Cardiac muscle cell (in vitro differentiated cells and primary cell): ENCODE data around the gene ADGRE3. TPM values are rescaled to one million over a fixed set of nuclear protein-coding genes. Genes with fewer than 3 reads are reported as not detected.

ENCODE experiments used
- DNase-seq, 2 donors: peaks; one replicate each; pipeline versions ENCODE4 v3.0.0 to v3.0.0-alpha.2; 2010 to 2017; ENCODE audit warnings: low read depth in 1 of 2, low spot score in 1 of 2
- H3K27ac ChIP-seq: fragments of 200-600 bp; sonication (generic); 2 replicates; pipeline ENCODE4 v1.5.1; 2016
- H3K27me3 ChIP-seq: fragments of 200-600 bp; sonication (generic); 2 replicates; pipeline ENCODE4 v1.6.0; 2016; ENCODE audit warnings: control low read depth
- H3K36me3 ChIP-seq: fragments of 200-600 bp; sonication (generic); 2 replicates; pipeline ENCODE4 v1.5.1; 2016; ENCODE audit warnings: control low read depth
- H3K4me1 ChIP-seq: fragments of 200-600 bp; sonication (generic); 2 replicates; pipeline ENCODE4 v1.8.1; 2017; ENCODE audit warnings: low read depth, mild to moderate bottlenecking, mixed run types
- H3K4me3 ChIP-seq: fragments of 200-600 bp; sonication (generic); 2 replicates; pipeline ENCODE4 v1.5.1; 2016; ENCODE audit warnings: mild to moderate bottlenecking
- H3K9me3 ChIP-seq: fragments of 200-600 bp; sonication (generic); 2 replicates; pipeline ENCODE4 v1.5.1; 2017; ENCODE audit warnings: low read depth, mild to moderate bottlenecking, control low read depth
- CTCF ChIP-seq: IDR thresholded peaks from 2 replicates; pipeline ENCODE4 v1.5.1; 2012; ENCODE audit warnings: low read depth, mild to moderate bottlenecking, low read length
- polyA plus RNA-seq: library from polyadenylated mRNA; unstranded; fragments of >200 nt; fragmentation: Nextera tagmentation; extraction: Ambion mirVana; gene quantifications from 2 replicates; pipeline ENCODE4 v1.2.1, GENCODE V29; 2016
- total RNA-seq: library from RNA; depleted of rRNA; stranded (reverse); fragments of >200 nt; gene quantifications from 2 replicates; pipeline ENCODE4 v1.2.3, GENCODE V29; 2016

Gene ADGRE3
- total RNA-seq (not detected in 2 replicates), polyA plus RNA-seq (not detected in 2 replicates)

- Histone ChIP-seq H3K4me3 (no peak within 1 kb of the TSS), H3K27me3 (no peaks in the 10 kb centered on the region), H3K4me1 (no peaks in the 10 kb centered on the region), H3K36me3 (no peaks in the 10 kb centered on the region), H3K9me3 (no peaks in the 10 kb centered on the region), H3K27ac (no peak within 1 kb of the TSS)
- DNase-seq: peak in 1 of 2 donors; percentile 10
- no peak for TF ChIP-seq CTCF
These were observed at the start of gene ADGRE3 for GRCh38 chr19:14674764-14675163. ADGRE3 (minus strand) TSS chr19:14674844; CDS start chr19:14674770, 74 bp downstream.

GRCh38 chr19:14722127-14722526, 47.5 kb upstream of the ADGRE3 start:
- Histone ChIP-seq H3K27me3 (no peaks in the 10 kb centered on the region), H3K9me3 (peaks cover 13% of the 10 kb centered on the region), H3K36me3 (peaks cover 26% of the 10 kb centered on the region), H3K4me1 (no peaks in the 10 kb centered on the region), H3K4me3 (no peak overlapping the region), H3K27ac (no peak overlapping the region)
- TF ChIP-seq CTCF: no peak
- DNase-seq: no peak

- no peak overlapping the region for H3K27ac ChIP-seq
- TF ChIP-seq CTCF: no peak
These were observed 44.5 kb upstream of the ADGRE3 start for GRCh38 chr19:14719162-14719561.

GRCh38 chr19:14718522-14719116, 44.0 kb upstream of the ADGRE3 start:
- DNase-seq: peak in 1 of 2 donors; percentile 3
- no peak for TF ChIP-seq CTCF
- Histone ChIP-seq H3K4me3 (no peak overlapping the region), H3K9me3 (peaks cover 13% of the 10 kb centered on the region), H3K27me3 (no peaks in the 10 kb centered on the region), H3K27ac (no peak overlapping the region), H3K4me1 (no peaks in the 10 kb centered on the region), H3K36me3 (peaks cover 38% of the 10 kb centered on the region)

More at GRCh38 chr19:14719162-14719561, 44.5 kb upstream of the ADGRE3 start:
- Histone ChIP-seq H3K36me3 (peaks cover 38% of the 10 kb centered on the region), H3K4me3 (no peak overlapping the region), H3K4me1 (no peaks in the 10 kb centered on the region), H3K27me3 (no peaks in the 10 kb centered on the region), H3K9me3 (peaks cover 13% of the 10 kb centered on the region)
- DNase-seq: no peak

- peaks cover 35% of the 10 kb centered on the region for H3K36me3 ChIP-seq
- no peak for TF ChIP-seq CTCF
- no peak for DNase-seq
- no peak overlapping the region for H3K4me3 ChIP-seq
- peaks cover 10% of the 10 kb centered on the region for H3K9me3 ChIP-seq
- no peak overlapping the region for H3K27ac ChIP-seq
- H3K4me1 ChIP-seq: no peaks in the 10 kb centered on the region
- no peaks in the 10 kb centered on the region for H3K27me3 ChIP-seq
These were observed 41.2 kb upstream of the ADGRE3 start for GRCh38 chr19:14715841-14716240.
